Hematopoietic multipotent progenitor cell treated with erythropoietin and hydrocortisone succinate and interleukin-3 and kit ligand, for 6 days (in vitro differentiated cells): Measurements from ENCODE around the gene GARIN5B.

ENCODE experiments used
- DNase-seq: peaks from one replicate; pipeline ENCODE4 v3.0.0-alpha.2; 2015

The GARIN5B gene

DNA sequence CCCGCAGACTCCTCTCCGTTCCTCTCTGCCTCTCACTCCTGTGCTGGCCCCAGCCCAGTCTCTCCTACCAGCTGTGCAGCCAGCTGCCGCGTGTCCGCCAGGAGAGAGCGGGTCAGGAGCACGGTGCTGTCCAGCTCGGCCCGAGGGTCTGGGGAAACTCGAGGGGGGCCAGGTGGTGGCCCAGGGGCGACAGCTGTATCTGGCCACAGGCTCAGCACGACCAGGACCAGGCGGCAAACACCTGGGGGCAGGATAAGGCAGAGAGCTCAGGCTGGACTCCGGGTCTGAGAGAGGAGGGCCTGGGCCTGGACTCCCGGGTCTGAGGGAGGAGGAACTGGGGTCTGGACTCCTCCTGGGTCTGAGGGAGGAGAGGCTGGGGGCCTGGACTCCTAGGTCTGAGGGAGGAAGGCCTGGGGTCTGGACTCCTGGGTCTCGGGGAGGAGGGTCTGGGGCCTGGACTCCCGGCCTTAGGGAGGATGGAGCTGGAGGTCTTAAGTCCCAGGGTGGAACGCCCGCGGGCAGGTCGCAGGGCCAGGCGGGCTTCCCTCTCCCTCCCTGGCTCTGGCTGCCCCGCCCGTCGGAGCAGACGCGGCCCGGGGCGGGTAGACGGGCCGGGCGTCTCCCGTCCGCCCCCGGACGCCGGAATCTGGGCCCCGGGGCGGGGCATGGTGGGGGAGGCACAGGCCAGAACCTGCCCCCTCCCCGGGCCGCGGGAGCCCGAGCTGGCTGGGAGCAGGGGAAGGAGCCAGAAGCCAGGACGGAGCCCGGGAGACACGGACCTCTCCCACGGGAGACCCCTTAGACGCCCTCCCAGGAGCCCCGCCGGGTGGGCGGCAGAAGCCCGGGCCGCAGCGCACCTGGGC lies 5.9 kb upstream of the GARIN5B start:
- DNase-seq, result peak; percentile 46

DNA sequence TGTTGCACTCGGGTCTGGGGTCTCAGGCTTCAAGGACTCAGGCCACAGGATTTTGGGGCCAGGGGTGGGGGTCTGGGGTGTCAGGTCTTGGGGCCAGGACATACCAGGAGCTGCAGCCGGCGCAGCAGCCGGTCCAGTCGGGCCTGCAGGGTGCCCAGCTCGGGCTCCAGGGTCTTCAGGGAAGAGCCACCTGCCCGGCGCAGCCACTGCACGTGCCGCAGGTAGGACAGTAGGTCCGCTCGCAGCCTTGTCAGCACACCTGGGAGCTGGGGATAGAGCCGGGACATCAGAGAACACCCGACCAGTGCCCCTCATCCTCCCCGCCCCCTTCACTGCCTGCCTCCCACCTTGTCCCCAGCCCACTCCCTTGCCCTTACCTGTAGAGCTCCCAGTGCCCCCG lies 5.0 kb upstream of the GARIN5B start:
- no peak for DNase-seq

DNA sequence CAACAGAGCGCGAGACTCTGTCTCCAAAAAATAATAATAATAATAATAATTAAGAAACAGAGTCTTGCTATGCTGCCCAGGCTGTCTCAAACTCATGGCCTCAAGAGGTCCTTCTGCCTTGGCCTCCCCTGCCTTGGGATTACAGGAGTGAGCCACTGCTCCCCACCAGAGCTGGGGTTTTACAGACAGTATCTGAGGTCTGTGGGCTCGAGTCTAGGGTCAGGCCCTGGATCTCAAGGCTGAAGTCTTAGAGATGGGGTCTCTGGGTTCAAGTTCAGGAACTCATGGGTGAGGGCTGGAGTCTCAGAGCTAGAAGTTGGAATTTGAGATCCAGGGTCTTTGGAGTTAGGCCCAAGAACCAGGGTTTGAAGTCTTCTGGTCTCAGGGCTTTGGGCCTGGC lies 3.7 kb upstream of the GARIN5B start:
- no peak for DNase-seq

DNA sequence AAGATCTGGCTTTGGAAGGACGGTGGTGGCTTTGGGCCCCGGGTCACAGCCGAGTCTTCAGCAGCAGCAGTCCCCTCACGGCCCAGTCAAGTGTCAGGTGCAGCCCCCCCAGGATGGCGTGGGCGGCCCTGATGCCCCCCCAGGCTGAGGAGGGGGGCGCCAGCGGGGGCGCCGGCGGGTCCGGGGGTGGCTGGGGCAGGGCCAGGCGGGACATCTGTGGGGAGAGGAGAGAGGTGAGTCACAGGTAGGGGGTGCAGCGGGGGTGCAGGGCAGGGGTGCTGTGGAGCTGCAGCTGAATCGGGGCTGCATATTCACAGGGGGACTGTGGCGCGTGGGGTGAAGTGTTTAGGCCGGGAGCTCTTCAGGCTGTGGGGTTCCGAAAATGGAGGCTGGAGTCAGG lies 2.9 kb upstream of the GARIN5B start:
- no peak for DNase-seq

DNA sequence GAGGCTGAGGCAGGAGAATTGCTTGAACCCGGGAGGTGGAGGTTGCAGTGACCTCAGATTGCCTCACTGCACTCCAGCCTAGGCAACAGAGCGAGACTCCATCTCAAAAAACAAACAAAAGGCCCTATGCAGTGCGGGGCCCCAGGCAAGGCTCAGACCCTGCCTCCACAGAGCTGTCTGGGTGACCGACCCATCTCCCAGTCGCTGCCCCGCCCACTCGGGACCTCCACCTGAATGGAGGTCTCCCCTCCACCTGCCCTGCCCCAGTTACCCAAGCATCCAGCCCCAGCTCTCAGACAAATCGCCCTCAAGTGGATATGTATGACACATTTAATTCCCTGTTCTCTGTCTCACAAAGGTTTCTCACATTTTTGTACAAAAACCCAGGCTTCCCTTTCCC lies 2.2 kb upstream of the GARIN5B start:
- DNase-seq, result no peak

DNA sequence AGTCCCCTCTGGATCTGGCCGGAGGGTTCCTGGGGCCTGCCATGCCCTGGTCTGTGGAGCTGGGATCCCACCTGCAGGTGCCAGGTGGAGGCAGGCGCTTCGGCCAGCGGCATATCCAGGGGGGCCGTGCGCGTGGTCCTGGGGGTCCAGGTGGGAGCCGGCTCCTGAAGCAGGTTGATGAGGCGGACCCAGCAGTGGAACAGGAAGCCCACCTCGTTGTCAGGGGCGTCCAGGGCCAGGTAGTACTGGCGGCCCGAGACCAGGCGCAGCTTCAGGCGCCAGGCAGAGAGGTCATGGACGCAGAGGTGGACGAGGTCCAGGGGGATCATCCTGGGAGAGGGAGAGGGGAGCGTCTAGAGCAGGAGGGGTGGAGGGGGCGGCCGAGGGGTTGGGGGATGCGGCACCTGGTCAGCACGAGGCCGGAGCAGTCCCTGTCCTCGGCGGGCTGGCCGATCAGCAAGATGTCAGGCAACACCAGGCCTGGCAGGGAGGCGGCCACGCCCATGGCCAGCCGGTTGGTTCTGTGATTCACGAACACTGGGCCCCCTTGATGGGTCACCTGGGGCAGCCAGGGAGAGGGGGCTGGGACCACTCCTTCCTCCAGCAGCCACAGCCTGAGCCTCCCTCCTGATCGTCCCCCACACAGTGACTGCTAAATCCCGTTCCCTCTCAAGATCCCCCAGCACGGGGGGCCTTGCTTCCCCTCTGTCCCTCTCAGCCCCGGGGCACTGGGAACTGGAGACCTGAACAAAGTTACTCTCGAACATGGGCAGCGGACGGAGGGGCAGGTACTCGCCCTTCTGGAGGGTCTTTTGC lies 678 bp downstream of the GARIN5B start:
- no peak for DNase-seq

DNA sequence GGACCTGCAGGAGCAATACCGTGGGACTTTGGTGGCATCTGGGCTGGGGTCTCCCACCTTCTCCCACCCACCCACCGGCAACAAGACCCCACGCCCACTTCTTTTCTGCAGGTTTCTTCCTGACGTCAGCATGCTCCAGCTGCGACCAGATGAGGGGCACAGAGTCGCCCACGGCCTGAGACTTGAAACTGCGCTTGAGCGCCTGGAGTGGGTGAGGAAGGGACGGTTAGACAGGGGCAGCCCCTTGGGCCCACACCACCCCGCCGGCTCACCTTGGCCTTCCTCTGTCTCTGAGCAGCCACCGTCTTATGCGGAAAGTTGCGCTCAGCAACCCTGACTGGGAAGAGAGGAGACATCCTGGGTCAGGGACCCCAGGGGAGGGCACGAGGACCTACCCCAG lies 2.2 kb downstream of the GARIN5B start:
- no peak for DNase-seq

DNA sequence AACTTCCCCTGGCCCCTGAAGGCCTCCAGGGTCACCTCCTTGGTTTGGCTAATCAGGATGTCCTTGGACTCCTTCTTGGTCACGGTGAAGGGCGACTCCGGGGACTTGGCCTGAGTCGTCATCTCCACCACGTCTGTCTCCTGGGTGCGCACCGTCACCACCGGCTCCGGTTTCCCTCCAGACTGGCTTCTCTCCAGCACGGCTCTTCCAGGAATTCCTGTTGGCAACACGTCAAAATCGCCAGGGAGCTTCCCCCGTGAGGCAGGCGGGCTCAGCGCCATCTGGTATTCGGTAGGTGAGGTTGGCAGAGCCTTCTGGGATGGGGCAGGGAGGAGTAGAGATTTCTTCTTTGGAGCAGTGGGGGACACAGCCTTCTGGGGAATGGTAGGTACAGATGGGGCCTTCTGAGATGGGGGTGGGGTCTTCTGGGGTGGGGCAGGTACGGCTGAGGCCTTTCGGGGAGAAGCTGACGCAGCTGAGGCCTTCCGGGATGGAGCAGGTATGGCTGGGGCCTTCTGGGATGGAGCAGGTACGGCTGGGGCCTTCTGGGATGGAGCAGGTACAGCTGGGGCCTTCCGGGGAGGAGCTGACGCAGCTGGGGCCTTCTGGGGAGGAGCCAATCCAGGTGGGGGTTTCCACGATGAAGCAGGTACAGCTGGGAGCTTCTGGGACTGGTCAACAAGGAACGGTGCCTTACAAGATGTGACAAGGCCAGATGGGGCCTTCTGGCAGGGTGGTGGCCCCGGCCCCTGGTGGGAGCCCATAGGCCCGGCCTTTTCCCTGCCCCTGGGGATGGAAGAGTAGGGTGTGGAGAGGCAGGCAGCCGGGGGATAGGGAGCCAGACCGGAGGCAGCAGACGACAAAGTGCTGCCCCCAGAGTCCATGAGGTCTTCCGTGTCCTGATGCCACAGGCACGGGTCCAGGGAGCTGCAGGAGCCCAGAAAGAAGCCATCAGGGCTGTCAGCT lies 3.8 kb downstream of the GARIN5B start:
- DNase-seq, result no peak

DNA sequence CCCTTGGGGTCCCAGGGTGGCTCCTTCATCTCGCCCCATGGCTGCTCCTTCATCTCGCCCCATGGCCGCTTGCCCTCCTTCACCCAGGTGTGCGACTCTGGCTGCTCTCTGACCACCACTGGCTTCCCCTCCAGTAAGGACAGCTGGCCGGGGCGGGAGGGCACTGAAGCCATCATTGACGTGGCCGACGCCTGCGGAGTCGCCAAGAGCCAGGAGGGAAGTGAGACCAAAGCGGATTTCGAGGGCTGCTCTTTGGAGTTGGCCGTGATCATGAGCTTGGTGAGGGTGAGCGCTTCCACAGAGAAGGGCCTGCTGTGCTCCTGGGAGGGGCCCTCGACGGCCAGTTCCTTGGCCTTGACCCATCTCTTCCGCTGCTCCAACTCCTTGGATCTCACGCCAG lies 4.6 kb downstream of the GARIN5B start:
- DNase-seq, result no peak

DNA sequence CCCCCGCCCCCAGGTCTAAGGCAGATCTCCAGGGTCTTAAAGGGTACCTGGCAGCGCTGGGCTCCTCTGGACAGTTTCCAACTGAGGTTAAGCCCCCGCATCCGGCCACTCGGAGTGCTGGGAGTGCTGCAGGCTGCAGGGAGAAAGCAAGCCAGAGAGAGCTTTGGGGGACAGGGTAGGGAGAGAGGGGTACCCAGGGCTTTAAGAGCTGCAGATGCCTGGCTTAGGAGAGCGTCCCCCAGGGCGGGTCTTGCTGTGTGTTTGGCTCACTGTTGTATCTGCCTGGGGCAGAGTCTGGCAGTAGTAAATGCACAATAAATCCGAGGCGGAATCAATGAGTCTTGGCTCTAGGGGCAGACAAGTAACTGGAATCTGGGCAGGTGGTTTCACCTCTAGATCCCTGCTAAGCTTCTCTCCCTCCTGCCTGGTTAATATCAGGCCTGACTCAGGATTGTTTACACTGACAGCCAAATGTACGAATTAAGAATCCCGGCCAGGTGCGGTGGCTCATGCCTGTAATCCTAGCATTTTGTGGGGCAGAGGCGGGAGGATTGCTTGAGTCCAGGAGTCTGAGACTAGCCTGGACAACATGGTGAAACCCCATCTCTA lies 7.7 kb downstream of the GARIN5B start:
- DNase-seq, result no peak

DNA sequence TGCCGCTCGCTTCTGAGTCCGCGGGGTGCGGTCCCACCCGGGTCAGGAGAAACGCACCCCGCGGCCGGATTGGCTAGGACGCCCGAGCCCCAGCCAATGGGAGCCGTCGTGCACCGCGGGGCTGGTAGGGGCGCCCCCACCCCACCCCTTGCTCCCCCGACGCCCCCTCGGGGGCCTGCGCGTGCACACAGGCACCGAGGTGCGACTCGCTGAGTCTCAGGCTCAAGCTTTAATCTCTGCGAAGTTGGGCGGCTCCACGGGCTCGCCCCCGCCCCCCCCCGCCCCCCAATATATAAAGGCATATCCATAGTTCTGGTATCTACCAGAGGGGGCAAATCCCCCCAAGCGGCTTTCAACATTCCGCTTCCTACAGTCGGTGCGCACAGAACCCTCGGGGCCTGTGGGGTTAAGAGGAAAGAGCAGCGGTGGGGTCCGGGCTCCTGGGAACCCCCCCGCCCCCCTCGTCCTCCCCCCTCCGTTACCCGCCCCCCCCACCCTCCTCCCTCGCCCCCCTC lies 8.3 kb downstream of the GARIN5B start, which contains the start of gene COX6B2:
Gene COX6B2, minus strand, starts transcription at position 22 of the 515 bp plus-strand sequence. CDS start 198 bp downstream, outside the sequence.
- DNase-seq, result peak; percentile 42

DNA sequence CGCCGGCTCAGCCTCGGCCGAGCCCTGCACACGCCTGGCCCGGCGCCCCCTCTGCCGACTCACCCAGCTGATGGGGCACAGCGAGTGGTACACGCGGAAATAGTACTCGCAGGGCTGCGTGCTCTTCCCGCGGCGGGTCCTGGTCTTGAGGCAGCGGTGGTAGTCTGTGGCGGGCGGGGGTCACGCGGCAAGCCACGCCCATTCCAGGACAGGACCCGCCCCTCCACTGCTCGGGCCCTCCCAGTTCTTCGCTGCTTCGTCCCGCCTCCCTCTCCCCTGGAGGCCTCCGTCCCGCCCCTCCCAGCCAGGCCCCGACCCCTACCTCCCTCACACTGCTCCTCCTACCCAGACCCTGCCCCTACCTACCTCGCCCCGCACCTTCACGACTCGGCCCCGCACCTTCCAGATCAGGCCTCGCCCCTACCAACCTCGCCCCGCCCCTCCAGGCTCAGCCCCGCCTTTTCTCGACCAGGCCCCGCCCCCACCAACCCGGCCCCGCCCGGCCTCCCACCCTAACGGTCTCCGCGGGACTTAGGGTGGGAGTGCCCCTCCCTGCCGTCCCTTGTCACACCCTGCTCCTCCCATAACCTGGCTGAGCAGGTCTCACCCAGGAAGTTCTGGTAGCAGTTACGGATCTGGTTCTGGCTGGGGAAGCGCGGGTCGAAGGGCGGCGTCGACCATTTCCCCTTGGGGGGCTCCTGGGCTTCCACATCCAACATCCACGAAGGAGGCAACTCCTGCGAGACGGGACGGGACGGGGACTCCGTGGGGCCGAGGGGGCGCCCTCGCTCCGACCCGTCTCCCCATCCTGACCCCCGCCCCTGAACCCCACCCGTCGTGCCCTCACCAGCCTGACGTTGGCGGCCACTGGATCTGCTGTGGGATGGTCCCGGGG lies 9.0 kb downstream of the GARIN5B start:
- DNase-seq, result peak; percentile 75

DNA sequence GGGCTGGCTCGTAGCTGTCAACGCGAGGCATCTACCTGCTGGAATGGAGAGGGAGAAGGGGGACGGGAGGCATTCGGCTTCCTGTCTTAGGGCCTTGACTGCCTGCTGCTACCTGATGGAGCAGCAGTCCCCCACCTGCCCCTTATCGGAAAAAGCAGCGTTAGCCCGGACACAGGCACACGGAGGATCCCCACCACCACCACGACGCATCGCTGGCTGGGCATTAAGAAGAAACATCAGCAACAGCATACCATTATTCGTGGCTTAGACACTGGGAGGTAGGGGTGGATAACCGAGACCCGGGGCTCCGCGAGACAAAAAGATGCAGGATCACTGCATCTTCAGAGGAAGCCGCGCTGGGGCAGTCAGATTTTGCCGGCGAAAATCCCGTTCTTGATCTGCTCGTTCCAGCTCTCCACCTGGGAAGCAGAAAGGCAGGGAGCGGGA lies 9.7 kb downstream of the GARIN5B start:
- DNase-seq, result no peak

DNA sequence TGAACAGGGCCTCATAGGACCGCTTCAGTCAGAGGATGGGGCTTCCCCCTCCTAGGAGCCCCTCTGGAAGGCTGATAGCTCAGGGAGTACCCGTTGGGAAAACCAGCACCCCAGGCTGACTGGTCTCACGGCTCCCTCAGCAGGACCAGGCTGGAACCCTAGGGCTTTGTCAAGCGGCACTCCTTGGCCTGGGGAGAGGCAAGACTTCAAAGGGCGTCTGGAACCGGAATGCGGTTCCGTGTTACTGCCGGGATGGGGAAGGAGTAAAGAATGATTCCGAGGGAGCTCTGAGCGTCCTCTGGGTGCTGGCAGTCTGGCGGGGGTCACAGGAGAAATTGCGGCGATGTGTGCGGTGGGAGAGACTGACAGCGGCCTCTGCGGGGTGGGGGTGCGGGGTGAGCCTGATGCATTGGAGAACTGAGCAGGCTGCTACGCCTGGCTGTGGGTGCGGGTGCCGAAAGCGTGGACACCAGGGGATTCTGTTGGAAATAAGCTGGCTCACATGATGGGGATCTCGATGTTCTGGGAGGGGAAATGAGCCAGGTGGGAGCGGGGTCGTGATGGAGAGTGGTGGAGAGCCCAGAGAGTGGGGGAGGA lies 10.4 kb downstream of the GARIN5B start:
- no peak for DNase-seq

DNA sequence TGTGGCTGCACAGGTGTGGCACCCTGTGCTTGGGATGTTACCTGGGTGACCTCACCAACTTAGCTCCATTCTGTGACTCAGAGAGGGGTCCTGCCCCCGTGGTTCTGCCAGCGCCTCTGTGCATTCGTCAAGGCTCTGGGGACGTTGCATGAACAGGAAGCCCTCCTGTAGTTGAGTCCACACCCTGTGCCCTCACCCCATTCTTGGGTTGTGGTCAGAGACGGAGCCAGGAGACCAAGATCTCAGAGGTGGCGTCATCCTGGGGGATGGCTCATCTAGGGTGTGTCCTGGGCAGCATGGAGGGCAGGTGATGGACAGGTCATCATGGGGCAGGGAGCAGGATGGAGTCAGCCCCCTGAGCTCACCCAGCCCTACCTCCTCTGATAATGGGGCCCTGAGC lies 11.0 kb downstream of the GARIN5B start:
- no peak for DNase-seq

DNA sequence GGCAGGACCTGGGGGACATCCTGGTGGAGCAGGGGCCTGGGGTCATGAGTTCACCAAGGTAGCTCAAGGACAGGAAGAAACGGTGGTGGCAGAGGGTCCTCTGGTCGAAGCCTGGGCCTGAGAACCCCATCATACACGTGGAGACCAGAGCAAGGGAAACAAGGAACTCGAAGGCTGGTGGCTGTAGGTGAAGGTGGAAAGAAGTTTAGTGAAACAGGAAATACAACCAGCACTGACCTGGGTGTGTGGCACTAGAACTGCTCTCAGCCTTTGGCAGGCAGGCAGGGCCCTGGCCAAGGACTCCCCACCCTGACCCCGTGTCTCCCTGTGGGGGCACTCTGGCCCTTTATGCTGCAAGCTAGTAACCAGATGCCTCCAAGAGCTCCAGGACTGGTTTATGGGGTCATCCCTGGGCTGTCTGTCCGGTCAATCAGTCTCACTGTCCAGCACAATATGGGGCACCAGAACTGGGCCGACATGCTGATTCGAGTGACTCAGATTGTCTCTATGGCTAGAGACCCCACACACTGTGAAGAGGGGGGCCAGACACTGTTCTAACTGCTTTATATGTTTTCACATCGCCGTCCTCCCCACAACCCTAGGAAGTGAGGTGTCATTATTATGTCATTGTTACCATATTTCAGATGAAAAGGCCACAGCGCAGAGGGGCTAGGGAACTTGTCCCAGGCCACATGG lies 12.3 kb downstream of the GARIN5B start:
- no peak for DNase-seq

DNA sequence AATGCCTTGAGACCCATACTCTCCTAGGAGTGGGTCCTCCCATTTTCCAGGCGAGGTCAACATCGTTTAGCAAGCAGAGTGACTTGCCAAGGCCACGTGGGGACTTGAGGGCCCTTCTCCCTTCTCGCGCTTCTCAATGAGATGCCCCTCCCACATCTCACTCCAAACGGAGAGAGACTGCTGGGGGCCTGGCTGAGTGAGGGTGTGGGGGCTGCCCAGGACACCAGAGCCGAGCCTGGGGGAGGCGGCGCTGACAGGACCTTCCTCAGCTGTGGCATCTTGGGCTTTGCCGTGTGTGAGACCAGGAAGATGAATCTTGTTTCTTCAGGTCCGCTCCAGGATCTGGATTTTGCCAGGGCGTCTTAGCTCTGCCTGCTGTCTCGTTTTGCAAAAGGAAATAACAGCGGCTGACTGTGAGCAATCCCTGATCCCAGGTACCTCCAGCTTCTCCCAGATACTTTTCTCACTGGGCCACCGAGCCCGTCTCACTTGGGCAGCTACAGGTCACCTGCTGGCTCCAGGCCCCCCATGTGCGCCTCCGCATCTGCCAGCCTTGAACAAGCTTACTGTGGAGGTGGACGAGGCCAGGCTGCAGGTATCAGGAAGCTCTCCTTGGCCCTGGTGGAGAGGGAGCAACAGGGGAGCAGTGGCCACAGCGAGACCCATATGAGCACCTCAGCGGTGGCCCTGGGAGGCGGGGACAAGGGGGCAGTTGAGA lies 14.6 kb downstream of the GARIN5B start:
- DNase-seq, result no peak

DNA sequence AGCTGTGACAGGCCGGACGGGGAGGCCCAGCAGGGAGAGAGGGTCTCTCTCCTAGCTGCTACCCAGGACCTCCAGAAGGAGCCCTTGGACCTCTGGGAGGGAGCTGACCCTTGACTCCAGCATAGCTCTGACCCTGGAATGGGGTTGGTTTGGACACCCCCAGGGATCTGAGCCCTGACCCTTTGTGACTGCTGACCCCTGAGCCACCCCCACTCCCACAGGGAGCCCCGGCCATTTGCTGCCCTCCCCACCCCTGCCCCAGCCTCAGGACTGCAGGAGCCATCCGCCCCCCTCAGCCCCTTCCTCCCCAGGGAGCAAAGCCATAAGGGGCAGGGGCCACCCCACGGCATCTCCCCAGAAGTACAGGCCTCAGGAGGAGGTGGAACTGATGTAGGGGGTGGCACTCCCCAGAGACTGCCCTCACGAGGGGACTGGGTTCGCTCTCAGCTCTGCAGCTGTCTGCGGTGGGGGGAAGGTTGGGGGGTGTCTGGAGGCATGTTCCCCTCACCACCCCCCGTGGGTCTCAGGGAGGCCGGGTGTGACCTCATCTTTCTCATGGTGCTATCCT lies 15.5 kb downstream of the GARIN5B start:
- DNase-seq, result no peak
